H1 (cell line): ENCODE data around the gene QRICH1. TPM values are rescaled to one million over a fixed set of nuclear protein-coding genes. Genes with fewer than 3 reads are reported as not detected.

Source experiments
- CTCF ChIA-PET: fragments of 300-600 bp; sonication (Branson Sonifier 250); formaldehyde crosslinking; loops from one replicate; lab custom pipeline; 2021; ENCODE audit not compliant: partially characterized antibody; lab: Charles Lee
- POLR2A ChIA-PET: fragments of 300-600 bp; sonication (Branson Sonifier 250); formaldehyde crosslinking; loops from one replicate; lab custom pipeline; 2021; ENCODE audit warnings: inconsistent platforms; ENCODE audit not compliant: partially characterized antibody; lab: Charles Lee
- DNase-seq, 2 experiments: peaks; one replicate each; pipeline versions ENCODE4 v3.0.0 to v3.0.0-alpha.2; 2010 to 2022; ENCODE audit warnings: low spot score in 2 of 2, low read depth in 1 of 2, mixed read lengths in 1 of 2
- FAIRE-seq: peaks from 2 replicates; lab custom pipeline; 2011; peaks lifted over from hg19 to GRCh38; lab: Jason Lieb, UNC
- H2AFZ ChIP-seq: 2 replicates; pipeline ENCODE4 v1.8.1; 2012; ENCODE audit warnings: low read length, inconsistent platforms
- H2AK5ac ChIP-seq: 2 replicates; pipeline ENCODE4 v1.6.1; 2013; ENCODE audit warnings: low read depth, low read length
- H2BK120ac ChIP-seq: replicated peaks from 2 replicates; pipeline ENCODE3; 2013; ENCODE audit warnings: low read depth, low read length, inconsistent platforms
- H2BK12ac ChIP-seq: 2 replicates; pipeline ENCODE4 v1.6.1; 2013; ENCODE audit warnings: low read depth, low read length
- H2BK15ac ChIP-seq: 2 replicates; pipeline ENCODE4 v1.6.1; 2013; ENCODE audit warnings: low read length
- H2BK20ac ChIP-seq: 2 replicates; pipeline ENCODE4 v1.6.1; 2013; ENCODE audit warnings: low read length
- H2BK5ac ChIP-seq: 2 replicates; pipeline ENCODE4 v1.6.1; 2013; ENCODE audit warnings: low read depth, low read length
- H3K14ac ChIP-seq: 2 replicates; pipeline ENCODE4 v1.6.1; 2013; ENCODE audit warnings: inconsistent platforms; ENCODE audit not compliant: insufficient read length
- H3K18ac ChIP-seq: 2 replicates; pipeline ENCODE4 v1.6.1; 2013; ENCODE audit warnings: low read length; ENCODE audit errors: extremely low read depth
- H3K23ac ChIP-seq: 2 replicates; pipeline ENCODE4 v1.6.1; 2013; ENCODE audit warnings: inconsistent platforms; ENCODE audit not compliant: insufficient read length
- H3K23me2 ChIP-seq: 2 replicates; pipeline ENCODE4 v1.6.1; 2013; ENCODE audit warnings: low read depth, low read length
- H3K27ac ChIP-seq: 2 replicates; pipeline ENCODE4 v1.6.1; 2011; ENCODE audit warnings: low read depth, low read length, inconsistent platforms
- H3K27me3 ChIP-seq, 4 experiments: replicated peaks in 1 of 4; 1 replicate in 1 of 4; 2 replicates in 3 of 4; pipeline versions ENCODE4 v1.6.1 to v1.8.1; 2011 to 2013; ENCODE audit warnings: low read length in 3 of 4, mild to moderate bottlenecking in 3 of 4, inconsistent platforms in 2 of 4, mixed read lengths in 2 of 4, moderate library complexity in 1 of 4; ENCODE audit not compliant: control insufficient read depth in 3 of 4, insufficient read depth in 3 of 4; ENCODE audit errors: extremely low read depth in 1 of 4
- H3K36me3 ChIP-seq, 4 experiments: 2 replicates each; pipeline versions ENCODE4 v1.6.1 to v1.8.1; 2011 to 2013; ENCODE audit warnings: mild to moderate bottlenecking in 4 of 4, low read length in 3 of 4, moderate library complexity in 2 of 4, control low read depth in 1 of 4, inconsistent platforms in 1 of 4; ENCODE audit not compliant: insufficient read depth in 4 of 4, control insufficient read depth in 2 of 4
- H3K4ac ChIP-seq: replicated peaks from 2 replicates; pipeline ENCODE3; 2013; ENCODE audit warnings: low read length, low read depth, mixed read lengths, inconsistent platforms; ENCODE audit not compliant: insufficient read length
- H3K4me1 ChIP-seq, 4 experiments: replicated peaks in 1 of 4; 1 replicate in 1 of 4; 2 replicates in 3 of 4; pipeline versions ENCODE4 v1.6.1 to v1.8.1; 2011 to 2013; ENCODE audit warnings: low read length in 3 of 4, inconsistent platforms in 2 of 4, mixed read lengths in 1 of 4; ENCODE audit not compliant: insufficient read depth in 4 of 4, control insufficient read depth in 3 of 4
- H3K4me2 ChIP-seq, 2 experiments: 2 replicates each; pipeline versions ENCODE4 v1.6.1 to v1.8.1; 2011 to 2013; ENCODE audit warnings: low read depth in 2 of 2, low read length in 2 of 2, control low read depth in 1 of 2, inconsistent platforms in 1 of 2, mild to moderate bottlenecking in 1 of 2; ENCODE audit not compliant: insufficient read depth in 1 of 2
- H3K4me3 ChIP-seq, 4 experiments: fragments of 200-600, 300-600 bp in 1 of 4; sonication (generic), shearing (Covaris generic), sonication (Bioruptor Twin) in 1 of 4; 2 replicates each; pipeline versions ENCODE4 v1.5.1 to v1.8.1; 2011 to 2016; ENCODE audit warnings: low read length in 4 of 4, low read depth in 3 of 4, control low read depth in 2 of 4, inconsistent platforms in 2 of 4, mild to moderate bottlenecking in 2 of 4, mixed read lengths in 1 of 4, moderate library complexity in 1 of 4; ENCODE audit not compliant: insufficient read depth in 2 of 4; ENCODE audit errors: extremely low read depth in 1 of 4
- H3K56ac ChIP-seq: replicated peaks from 2 replicates; pipeline ENCODE3; 2013; ENCODE audit warnings: low read depth, mild to moderate bottlenecking, mixed read lengths, low read length, inconsistent platforms; ENCODE audit not compliant: insufficient read length
- H3K79me1 ChIP-seq: 2 replicates; pipeline ENCODE4 v1.6.1; 2013; ENCODE audit warnings: low read depth, low read length, control low read depth
- H3K79me2 ChIP-seq, 2 experiments: 2 replicates each; pipeline versions ENCODE4 v1.6.1 to v1.8.1; 2012 to 2013; ENCODE audit warnings: low read length in 2 of 2, mild to moderate bottlenecking in 2 of 2, inconsistent platforms in 1 of 2; ENCODE audit not compliant: insufficient read depth in 2 of 2, control insufficient read depth in 1 of 2
- H3K9ac ChIP-seq, 4 experiments: replicated peaks in 1 of 4; 1 replicate in 1 of 4; 2 replicates in 3 of 4; pipeline versions ENCODE4 v1.6.1 to v1.8.1; 2011 to 2013; ENCODE audit warnings: low read depth in 3 of 4, low read length in 3 of 4, control low read depth in 2 of 4, mild to moderate bottlenecking in 2 of 4, moderate library complexity in 2 of 4, inconsistent platforms in 1 of 4; ENCODE audit errors: extremely low read depth in 1 of 4
- H3K9me3 ChIP-seq, 2 experiments: 2 replicates each; pipeline versions ENCODE4 v1.6.1 to v1.8.1; 2012 to 2013; ENCODE audit warnings: mild to moderate bottlenecking in 2 of 2, moderate library complexity in 2 of 2, control low read depth in 1 of 2, inconsistent platforms in 1 of 2, low read depth in 1 of 2, low read length in 1 of 2, mixed read lengths in 1 of 2; ENCODE audit not compliant: insufficient read depth in 2 of 2
- H4K20me1 ChIP-seq, 2 experiments: replicated peaks in 1 of 2; 2 replicates each; pipeline versions ENCODE3 to v1.8.1; 2011 to 2013; ENCODE audit warnings: inconsistent platforms in 2 of 2, low read length in 2 of 2, mild to moderate bottlenecking in 1 of 2; ENCODE audit not compliant: insufficient read depth in 2 of 2, control insufficient read depth in 1 of 2
- H4K5ac ChIP-seq: 2 replicates; pipeline ENCODE4 v1.6.1; 2013; ENCODE audit warnings: low read length, low read depth, mixed read lengths, inconsistent platforms; ENCODE audit not compliant: insufficient read length
- H4K8ac ChIP-seq: 2 replicates; pipeline ENCODE4 v1.8.0; 2013; ENCODE audit warnings: mild to moderate bottlenecking, moderate library complexity, low read length, inconsistent platforms; ENCODE audit not compliant: insufficient read depth; ENCODE audit errors: extremely low read depth
- H4K91ac ChIP-seq: replicated peaks from 2 replicates; pipeline ENCODE3; 2013; ENCODE audit warnings: low read length, mixed read lengths, inconsistent platforms; ENCODE audit not compliant: insufficient read length
- CTBP2 ChIP-seq: IDR thresholded peaks from 2 replicates; pipeline ENCODE4 v1.7.0; 2011; ENCODE audit warnings: borderline replicate concordance, mild to moderate bottlenecking, moderate library complexity, mixed read lengths, low read length; ENCODE audit not compliant: insufficient read depth, insufficient read length
- EGR1 ChIP-seq: IDR thresholded peaks from 2 replicates; pipeline ENCODE4 v1.6.1; 2011; ENCODE audit warnings: low read depth, low read length, borderline replicate concordance
- EP300 ChIP-seq, 2 experiments: IDR thresholded peaks; 1 replicate in 1 of 2; 2 replicates in 1 of 2; pipeline ENCODE4 v1.6.1; 2011 to 2012; ENCODE audit warnings: low read depth in 2 of 2, low read length in 2 of 2, mild to moderate bottlenecking in 2 of 2, borderline replicate concordance in 1 of 2, inconsistent platforms in 1 of 2, moderate library complexity in 1 of 2
- GABPA ChIP-seq: IDR thresholded peaks from 2 replicates; pipeline ENCODE4 v1.6.1; 2011; ENCODE audit warnings: mild to moderate bottlenecking, low read length, moderate library complexity, borderline replicate concordance; ENCODE audit not compliant: insufficient read depth
- NANOG ChIP-seq: IDR thresholded peaks from 2 replicates; pipeline ENCODE4 v1.6.1; 2011; ENCODE audit warnings: low read length, low read depth, mild to moderate bottlenecking, inconsistent platforms; ENCODE audit not compliant: insufficient read depth, poor library complexity, severe bottlenecking
- PHF8 ChIP-seq: fragments of 200-600 bp; sonication (generic); conservative IDR thresholded peaks from 2 replicates; pipeline ENCODE4 v1.7.1; 2012; ENCODE audit warnings: low read depth, mild to moderate bottlenecking, inconsistent platforms, low read length, moderate library complexity
- RBBP5 ChIP-seq: IDR thresholded peaks from 2 replicates; pipeline ENCODE4 v1.7.1; 2012; ENCODE audit warnings: low read depth, mild to moderate bottlenecking, inconsistent platforms, low read length, moderate library complexity, borderline replicate concordance
- RNF2 ChIP-seq: fragments of 200-900, 300-1000 bp; sonication (generic); IDR thresholded peaks from 2 replicates; pipeline ENCODE4 v1.7.1; 2016; ENCODE audit warnings: borderline replicate concordance, low read depth, mild to moderate bottlenecking, antibody characterized with exemption, low read length; ENCODE audit not compliant: poor library complexity, severe bottlenecking; ENCODE audit errors: missing control alignments
- SP1 ChIP-seq: IDR thresholded peaks from 2 replicates; pipeline ENCODE4 v1.6.1; 2011; ENCODE audit warnings: low read depth, low read length
- WGBS, 2 experiments: shearing (Covaris generic) in 1 of 2; methylation state at CpG; one replicate each; pipeline versions ENCODE4 v1.1.6 to v1.1.7; 2013 to 2015; ENCODE audit warnings: low lambda C conversion rate in 2 of 2, mixed read lengths in 2 of 2, inconsistent platforms in 1 of 2, low coverage in 1 of 2, missing lambda C conversion rate in 1 of 2; ENCODE audit not compliant: insufficient replicate concordance in 2 of 2, insufficient coverage in 1 of 2, insufficient read length in 1 of 2; ENCODE audit errors: extremely low coverage in 1 of 2, missing lambda C conversion rate in 1 of 2; 5-methylcytosine and 5-hydroxymethylcytosine counted together
- polyA plus RNA-seq, 7 experiments: library from polyadenylated mRNA; depleted of rRNA in 3 of 7; stranded (reverse) in 5 of 7; unstranded in 2 of 7; fragments of >200 nt in 5 of 7; fragments of 200-250 nt in 2 of 7; gene quantifications; 1 replicate in 5 of 7; 2 replicates in 1 of 7; 4 replicates in 1 of 7; pipeline versions ENCODE4 v1.2.1 to v1.2.3, GENCODE V29; 2011 to 2013; ENCODE audit warnings: missing spikeins in 2 of 7, mixed read lengths in 2 of 7
- total RNA-seq: library from RNA; stranded (reverse); fragmentation: NEBNext Ultra II Directional; extraction: Animal tissue kit (Norgen Biotek cat#: 25700); gene quantifications from 2 replicates; pipeline ENCODE4 v1.2.1, GENCODE V29; 2021

Gene QRICH1
- total and polyA plus RNA-seq, 2 of the 8 experiments (the other 6 are each of a cell fraction or from before 2014, with no cell fraction given) = 128 to 142 TPM

DNA sequence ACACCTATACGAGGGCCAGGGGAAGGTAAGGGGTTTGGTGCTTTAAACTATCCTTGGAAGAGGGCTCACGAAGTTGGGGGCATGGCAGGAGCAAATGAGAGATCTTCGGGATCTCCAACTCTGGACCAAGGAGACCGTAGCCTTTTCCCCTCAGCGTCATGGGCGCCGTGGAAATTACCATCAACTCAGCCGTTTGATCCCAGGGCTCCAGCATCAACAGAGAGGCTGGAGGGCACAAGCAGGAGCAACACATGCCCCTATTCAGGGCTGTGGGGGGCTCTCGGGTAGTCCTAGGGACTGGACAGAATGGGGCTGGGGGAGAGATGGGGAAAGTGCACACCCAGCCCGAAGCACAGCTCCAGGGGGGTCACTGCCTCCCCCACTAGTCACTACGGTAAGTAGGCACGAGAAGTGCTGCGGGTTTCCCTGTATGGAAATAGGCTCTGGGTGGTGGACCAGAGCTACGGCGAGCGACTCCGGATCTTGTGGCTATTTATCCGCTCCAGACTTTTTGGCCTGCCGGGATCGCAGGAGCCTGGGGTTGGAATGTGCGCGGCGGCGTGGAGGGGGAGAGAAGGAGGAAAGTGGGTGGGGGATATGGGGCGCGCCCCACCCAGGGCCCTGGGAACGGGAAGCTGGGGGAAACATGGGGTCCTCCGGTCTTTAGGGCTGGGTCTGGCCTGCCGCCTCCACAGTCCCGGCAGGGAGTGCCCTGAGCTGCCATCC, 39.5 kb upstream of the QRICH1 start:
- H3K14ac ChIP-seq = peak overlapping the region; percentile 70
- peak overlapping the region; percentile 62 to 92 (median 81) for H3K4me3 ChIP-seq
- peak overlapping the region; percentile 69; the same call in 1 of the 2 replicates for H2BK5ac ChIP-seq
- H2BK12ac ChIP-seq = peak overlapping the region; percentile 41; the same call in 1 of the 2 replicates
- WGBS, 2 experiments = 1% methylated on average over 19 of the region's 30 CpGs; no CpG with 5 or more reads in 1 of the 2 experiments
- no peak overlapping the region for H2AK5ac ChIP-seq
- peaks cover 12% of the 10 kb centered on the region for H3K23me2 ChIP-seq
- peak in 1 of 2 experiments; percentile 85 for DNase-seq
- CTCF ChIA-PET = interaction anchor here (0.5 to 5.5 kb wide), 15 partner anchors 12 to 311 kb away, joined by 3 to 43 read pairs (median 3); partner anchors contain the start of gene USP19
- no peak for FAIRE-seq
- H2AFZ ChIP-seq = peak overlapping the region; percentile 95
- H3K27me3 ChIP-seq = no peaks in the 10 kb centered on the region; a peak in 2 of 7 replicates
- H3K9ac ChIP-seq = peak overlapping the region in 3 of 4 experiments; percentile 31 to 62 (median 46); a peak in 5 of 7 replicates
- H3K4ac ChIP-seq = peak overlapping the region; percentile 60
- H3K23ac ChIP-seq = no peak overlapping the region
- peak overlapping the region; percentile 93 for H2BK120ac ChIP-seq
- no peaks in the 10 kb centered on the region for H3K9me3 ChIP-seq
- no peaks in the 10 kb centered on the region for H3K79me2 ChIP-seq
- peak overlapping the region; percentile 87; the same call in 1 of the 2 replicates for H4K8ac ChIP-seq
- peak overlapping the region; percentile 25; the same call in 1 of the 2 replicates for H2BK15ac ChIP-seq
- 0 out of 8 replicates have a peak, but pooled peaks cover 0 to 2% (median 0%) of the 10 kb centered on the region in 4 experiments for H3K36me3 ChIP-seq
- peak overlapping the region; percentile 76 to 90 for H3K4me2 ChIP-seq
- H3K27ac ChIP-seq = peak overlapping the region; percentile 43; the same call in 1 of the 2 replicates
- H3K4me1 ChIP-seq = peaks cover 0 to 8% (median 7%) of the 10 kb centered on the region in 4 experiments; a peak in 6 of 7 replicates
- peak overlapping the region; percentile 90 for H4K5ac ChIP-seq
- H2BK20ac ChIP-seq = no peak overlapping the region
- POLR2A ChIA-PET = interaction anchor here (0.6 to 2.4 kb wide), 18 partner anchors 9 to 781 kb away, joined by 3 to 14 read pairs (median 3); partner anchors contain the start of genes DAG1, NDUFAF3, QARS1 and QRICH1
- H4K20me1 ChIP-seq = peaks cover 0 to 4% of the 10 kb centered on the region in 2 experiments
- 0 out of 2 replicates have a peak, but pooled peaks cover 4% of the 10 kb centered on the region for H3K79me1 ChIP-seq
- peak overlapping the region; percentile 75 for H3K18ac ChIP-seq
- peak overlapping the region; percentile 79 for H4K91ac ChIP-seq
- H3K56ac ChIP-seq = peak overlapping the region; percentile 87
- peak in 1 of 2 experiments; percentile 8; a peak in 1 of 3 replicates for TF ChIP-seq EP300 (IDR thresholded peaks at IDR 0.05; ENCODE audit: borderline replicate concordance in 1 of 2, low read depth in 2 of 2, low read length in 2 of 2)
- no peak for TF ChIP-seq CTBP2
- no peak for TF ChIP-seq RNF2
- no peak for TF ChIP-seq RBBP5
- no peak for TF ChIP-seq GABPA
- TF ChIP-seq NANOG = peak; percentile 24
- TF ChIP-seq PHF8 = no peak
- TF ChIP-seq EGR1 = 0 out of 2 replicates have a peak, but pooled peaks have one; percentile 34
- TF ChIP-seq SP1 = peak; percentile 94
